AG20443 (cell line): ENCODE data around the gene ZNF763.
"Not testable (repeated sequence)": the region's sequence is repeated elsewhere in the genome, so short reads cannot be mapped to it uniquely, and the experiment has no call there.

Experiments
- DNase-seq: peaks from one replicate; pipeline ENCODE4 v3.0.0; 2012; ENCODE audit warnings: low spot score, mixed read lengths

ZNF763 gene

DNA sequence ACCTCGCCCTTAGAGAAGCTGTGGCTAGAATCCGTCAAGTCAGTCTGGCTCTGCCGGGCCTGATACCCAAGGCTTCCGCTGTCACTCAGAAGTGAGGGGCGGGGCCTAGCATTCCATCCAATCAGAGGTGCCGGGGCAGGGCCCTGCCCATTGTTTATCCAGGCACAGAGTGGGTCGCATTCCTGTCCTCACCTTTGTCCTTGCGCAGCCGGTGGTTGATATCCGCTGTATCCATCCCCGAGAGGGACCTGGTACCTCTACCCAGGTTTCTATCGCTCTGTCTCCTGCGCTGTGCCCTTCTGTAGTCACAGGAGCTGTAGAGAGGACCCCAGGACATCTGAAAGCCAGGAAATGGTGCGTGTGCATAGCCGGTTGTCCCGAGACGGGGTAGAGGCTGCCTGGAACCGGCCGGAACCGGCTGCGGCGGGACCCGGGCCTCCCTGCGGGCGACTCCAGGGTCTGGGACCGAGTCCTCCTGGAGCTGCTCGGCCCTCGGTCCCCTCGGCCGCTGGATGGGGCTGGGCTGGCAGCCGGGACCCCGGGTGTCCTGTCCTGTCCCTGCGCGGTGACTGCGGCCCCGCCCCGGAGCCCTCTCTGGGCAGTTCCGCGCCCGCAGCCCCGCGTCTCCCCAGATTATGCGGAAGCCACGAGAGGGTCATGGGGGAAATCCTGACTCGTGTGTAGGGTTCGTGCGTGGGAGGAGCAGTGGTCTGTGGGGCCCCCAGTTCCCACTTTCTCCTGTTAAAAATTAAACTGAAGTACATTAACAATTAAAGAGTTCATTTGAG, at the start of gene ZNF763:
Gene ZNF763, plus strand, starts transcription at position 183 of the 788 bp plus-strand sequence. Its CDS starts 169 bp downstream, at position 352.
- DNase-seq: peak; percentile 95

DNA sequence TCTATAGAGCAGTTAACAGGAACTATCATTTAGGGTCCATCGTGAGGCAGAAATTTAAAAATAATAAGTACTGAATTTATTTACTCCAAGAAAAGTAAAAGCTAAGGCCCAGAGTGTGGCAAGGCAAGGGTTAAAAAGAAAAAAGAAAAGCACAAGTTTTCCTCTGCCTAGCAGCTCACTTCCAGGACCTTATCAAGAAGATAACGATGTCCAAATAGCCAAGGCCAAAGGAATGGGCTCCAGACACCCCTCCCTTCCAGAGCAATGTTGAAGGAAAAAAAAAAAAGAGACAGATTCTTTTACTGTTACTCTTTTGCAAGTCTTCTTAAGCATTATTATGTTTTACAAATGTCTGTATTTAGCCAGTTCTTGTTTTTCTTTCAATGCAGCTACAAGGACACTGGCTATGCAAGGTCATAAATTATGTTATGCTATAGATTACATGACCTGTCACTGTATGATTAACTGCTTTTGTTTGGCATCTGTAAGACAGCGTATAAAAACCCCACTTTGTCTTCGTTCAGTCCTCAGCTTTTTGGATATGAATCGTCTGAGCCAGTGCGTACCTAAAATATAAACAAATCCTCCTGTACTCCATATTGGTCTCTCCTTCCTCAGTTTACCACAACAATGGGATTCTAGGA, 42.9 kb upstream of the ZNF763 start:
- DNase-seq: no peak

- peak; percentile 95 for DNase-seq
Measured at GRCh38 chr19:11924886-11925650, 39.8 kb upstream of the ZNF763 start, which contains the start of gene ZNF700. Gene ZNF700 (plus strand): TSS chr19:11925107. CDS start chr19:11925211, 104 bp downstream.

- DNase-seq: not testable (repeated sequence)
Measured at GRCh38 chr19:11925651-11926187, 39.1 kb upstream of the ZNF763 start.

DNA sequence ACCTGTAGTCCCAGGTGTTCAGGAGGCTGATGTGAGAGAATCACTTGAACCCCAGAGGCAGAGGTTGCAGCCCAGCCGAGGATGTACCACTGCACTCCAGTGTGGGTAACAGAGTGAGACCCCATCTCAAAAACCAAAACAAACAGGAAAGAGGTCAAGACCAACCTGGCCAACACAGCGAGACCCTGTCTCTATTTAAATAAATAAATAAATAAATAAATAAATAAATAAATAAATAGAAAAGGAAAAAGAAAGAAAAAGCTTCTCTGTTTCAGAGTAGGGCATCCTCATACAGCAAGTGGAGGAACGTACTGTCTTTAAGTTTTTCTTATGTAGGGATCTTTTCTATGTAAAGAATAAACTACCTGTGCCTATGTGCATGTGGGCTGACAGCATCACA, 37.6 kb upstream of the ZNF763 start:
- no peak for DNase-seq

DNA sequence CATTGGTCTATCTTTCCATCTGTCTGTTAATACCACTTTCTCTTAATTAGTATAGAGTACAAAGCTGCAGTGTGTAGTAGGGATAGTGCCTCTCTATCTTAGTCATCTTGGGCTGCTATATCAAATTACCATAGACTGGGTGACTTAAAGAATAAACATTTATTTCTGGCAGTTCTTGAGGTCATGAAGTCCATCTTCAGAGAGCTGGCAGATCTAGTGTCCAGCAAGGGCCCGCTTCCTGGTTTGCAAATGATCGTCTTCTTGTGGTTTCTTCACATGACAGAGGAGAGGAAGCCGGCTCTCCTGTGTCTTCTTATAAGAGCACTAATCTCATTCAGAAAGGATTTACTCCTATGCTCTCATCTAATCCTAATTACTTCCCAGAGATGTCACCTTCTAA, 33.8 kb upstream of the ZNF763 start:
- no peak for DNase-seq

DNA sequence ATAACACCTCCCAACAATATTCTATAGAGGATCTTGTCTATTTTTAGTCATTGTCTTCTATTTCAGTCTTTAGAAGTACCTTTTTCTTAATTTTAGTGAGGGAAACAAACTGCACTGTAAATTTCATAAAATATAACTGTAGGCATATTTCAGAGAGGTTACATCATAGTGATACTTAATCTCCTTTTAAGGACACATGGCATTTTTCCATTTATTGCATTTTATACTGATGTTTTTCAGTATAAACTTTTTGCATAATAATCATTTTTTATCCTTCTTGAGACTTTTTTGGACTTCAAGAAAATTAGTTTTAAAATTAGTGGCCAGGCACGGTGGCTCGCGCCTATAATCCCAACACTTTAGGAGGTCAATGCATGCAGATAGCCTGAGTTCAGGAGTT, 33.3 kb upstream of the ZNF763 start:
- DNase-seq: no peak

DNA sequence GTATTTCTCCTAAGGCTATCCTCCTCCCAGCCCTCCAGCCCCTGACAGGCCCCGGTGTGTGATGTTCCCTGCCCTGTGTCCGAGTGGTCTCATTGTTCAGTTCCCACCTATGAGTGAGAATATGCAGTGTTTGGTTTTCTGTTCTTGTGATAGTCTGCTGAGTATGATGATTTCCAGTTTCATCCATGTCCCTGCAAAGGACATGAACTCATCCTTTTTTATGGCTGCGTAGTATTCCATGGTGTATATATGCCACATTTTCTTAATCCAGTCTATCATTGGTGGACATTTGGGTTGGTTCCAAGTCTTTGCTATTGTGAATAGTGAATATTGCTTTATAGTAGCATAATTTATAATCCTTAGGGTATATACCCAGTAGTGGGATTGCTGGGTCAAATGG, 29.0 kb upstream of the ZNF763 start:
- DNase-seq: not testable (repeated sequence)

- DNase-seq: not testable (repeated sequence)
Measured at GRCh38 chr19:11938383-11938782, 26.5 kb upstream of the ZNF763 start.

DNA sequence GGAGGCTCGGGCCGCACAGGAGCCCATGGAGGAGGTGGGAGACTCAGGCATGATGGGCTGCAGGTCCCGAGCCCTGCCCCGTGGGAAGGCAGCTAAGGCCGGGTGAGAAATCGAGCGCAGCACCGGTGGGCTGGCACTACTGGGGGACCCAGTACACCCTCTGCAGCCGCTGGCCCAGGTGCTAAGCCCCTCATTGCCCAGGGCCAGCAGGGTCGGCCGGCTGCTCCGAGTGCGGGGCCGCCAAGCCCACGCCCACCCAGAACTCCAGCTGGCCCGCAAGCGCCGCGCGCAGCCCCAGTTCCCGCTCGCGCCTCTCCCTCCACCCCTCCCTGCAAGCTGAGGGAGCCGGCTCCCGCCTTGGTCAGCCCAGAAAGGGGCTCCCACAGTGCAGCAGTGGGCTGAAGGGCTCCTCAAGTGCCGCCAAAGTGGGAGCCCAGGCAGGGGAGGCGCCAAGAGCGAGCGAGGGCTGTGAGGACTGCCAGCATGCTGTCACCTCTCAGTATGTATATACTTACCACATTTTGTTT, 23.4 kb upstream of the ZNF763 start:
- not testable (repeated sequence) for DNase-seq

DNA sequence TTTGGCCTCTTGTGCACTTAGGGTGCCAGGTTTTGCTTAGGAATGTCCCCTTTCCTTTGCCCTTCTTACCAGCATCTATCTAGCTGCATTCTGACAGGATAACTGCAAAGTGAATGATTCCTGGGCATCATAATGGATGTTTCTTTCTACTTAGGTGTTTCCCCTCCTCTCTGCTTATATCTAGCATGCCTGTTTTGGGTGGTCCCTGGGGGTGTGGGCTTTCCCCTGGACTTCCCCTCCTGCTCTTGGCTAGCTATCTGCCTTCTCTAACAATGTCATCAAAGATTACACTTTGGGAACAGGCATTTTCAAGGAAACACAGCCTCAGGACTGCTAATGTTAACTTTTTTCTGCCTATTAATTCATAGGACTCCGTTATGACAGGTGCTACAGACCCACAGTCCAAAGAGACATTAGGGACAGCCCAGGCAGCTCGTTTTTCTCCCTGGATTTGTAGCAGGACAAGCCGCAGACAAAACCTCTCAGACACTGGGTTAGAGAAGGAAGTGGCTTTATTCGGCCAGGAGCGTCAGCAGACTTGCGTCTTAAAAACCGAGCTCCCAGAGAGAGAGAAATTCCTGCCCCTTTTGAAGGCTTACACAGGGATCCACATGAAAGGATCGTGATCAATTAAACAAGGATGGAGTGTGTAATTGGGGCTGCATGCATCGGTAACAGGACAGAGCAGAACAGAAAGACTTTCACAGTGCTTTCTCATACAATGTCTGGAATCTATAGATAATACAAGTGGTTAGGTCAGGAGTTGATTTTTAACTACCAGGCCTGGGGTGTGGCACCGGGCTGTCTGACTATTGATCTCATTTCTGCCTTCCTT, 22.6 kb upstream of the ZNF763 start:
- no peak for DNase-seq

DNA sequence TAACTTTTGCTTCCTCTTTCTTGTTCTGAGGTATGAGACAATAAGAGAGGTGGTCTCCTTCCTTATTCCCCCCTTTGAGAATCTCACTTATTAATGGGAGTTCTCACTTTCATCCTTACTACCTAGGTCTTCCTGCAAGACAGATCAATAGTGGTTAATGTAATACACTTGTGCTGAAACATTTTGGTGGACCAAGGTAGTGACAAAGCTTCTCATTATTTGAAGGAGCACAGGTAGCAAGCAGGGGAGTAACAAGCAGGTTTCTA, 22.1 kb upstream of the ZNF763 start:
- no peak for DNase-seq

GRCh38 chr19:11944656-11945055, 20.2 kb upstream of the ZNF763 start:
- DNase-seq: no peak

GRCh38 chr19:11948646-11949045, 16.2 kb upstream of the ZNF763 start:
- no peak for DNase-seq

- no peak for DNase-seq
Measured at GRCh38 chr19:11949201-11949600, 15.6 kb upstream of the ZNF763 start.

DNA sequence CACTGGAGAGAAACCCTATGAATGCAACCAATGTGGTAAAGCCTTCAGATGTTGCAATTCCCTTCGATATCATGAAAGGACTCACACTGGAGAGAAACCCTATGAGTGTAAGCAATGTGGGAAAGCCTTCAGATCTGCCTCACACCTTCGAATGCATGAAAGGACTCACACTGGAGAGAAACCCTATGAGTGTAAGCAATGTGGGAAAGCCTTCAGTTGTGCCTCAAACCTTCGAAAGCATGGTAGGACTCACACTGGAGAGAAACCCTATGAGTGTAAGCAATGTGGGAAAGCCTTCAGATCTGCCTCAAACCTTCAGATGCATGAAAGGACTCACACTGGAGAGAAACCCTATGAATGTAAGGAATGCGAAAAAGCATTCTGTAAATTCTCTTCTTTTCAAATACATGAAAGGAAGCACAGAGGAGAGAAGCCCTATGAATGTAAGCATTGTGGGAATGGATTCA, 15.2 kb upstream of the ZNF763 start:
- not testable (repeated sequence) for DNase-seq

DNA sequence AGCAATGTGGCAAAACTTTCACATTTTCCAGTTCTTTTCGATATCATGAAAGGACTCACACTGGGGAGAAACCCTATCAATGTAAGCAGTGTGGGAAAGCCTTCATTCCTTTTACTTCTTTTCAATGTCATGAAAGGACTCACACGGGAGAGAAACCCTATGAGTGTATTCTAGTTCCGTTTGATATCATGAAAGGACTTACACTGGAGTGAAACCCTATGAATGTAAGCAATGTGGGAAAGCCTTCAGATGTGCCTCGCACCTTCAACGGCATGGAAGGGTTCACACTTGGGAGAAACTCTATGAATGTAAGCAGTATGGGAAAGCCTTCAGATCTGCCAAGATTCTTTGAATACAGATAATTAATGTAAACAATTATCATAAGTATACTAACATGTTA, 14.5 kb upstream of the ZNF763 start:
- DNase-seq: no peak

GRCh38 chr19:11963566-11964355, 1.1 kb upstream of the ZNF763 start:
- peak; percentile 84 for DNase-seq

GRCh38 chr19:11964496-11964857, 363 bp upstream of the ZNF763 start:
- DNase-seq: peak; percentile 36

DNA sequence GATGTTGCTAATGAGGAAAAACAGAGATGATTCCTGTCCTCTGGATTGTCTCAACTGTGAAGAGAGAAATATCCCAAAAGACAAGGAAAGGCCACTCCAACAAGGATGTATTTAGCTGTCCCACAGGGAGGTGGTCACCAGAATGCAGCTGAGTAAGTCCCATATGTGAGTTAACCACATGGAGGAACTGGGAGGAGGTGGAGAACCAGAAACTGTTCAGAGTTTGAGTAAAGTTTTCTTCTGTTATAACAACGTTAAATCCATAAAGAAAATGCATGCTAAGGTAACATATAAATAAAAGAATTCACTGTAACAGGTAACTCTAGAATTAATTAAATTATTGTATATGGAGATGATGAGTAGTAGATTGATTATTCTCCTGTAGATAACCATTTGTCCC, 5.3 kb downstream of the ZNF763 start:
- DNase-seq: no peak

GRCh38 chr19:11971041-11971440, 6.2 kb downstream of the ZNF763 start:
- no peak for DNase-seq
